HG03095 (cell line): ENCODE measurements around the gene RNF186.
"Not testable (repeated sequence)": the region's sequence is repeated elsewhere in the genome, so short reads cannot be mapped to it uniquely, and the experiment has no call there.

ENCODE experiments used
- ATAC-seq: cut with Tn5 transposase; IDR thresholded peaks from one replicate; pipeline ENCODE4 v1.9.1; 2021; ENCODE audit warnings: moderate library complexity; ENCODE audit not compliant: unreplicated experiment

Gene RNF186

GRCh38 chr1:19797827-19798226, 17.3 kb downstream of the RNF186 start:
- no peak for ATAC-seq

GRCh38 chr1:19794583-19794982, 20.5 kb downstream of the RNF186 start:
- ATAC-seq: no peak

GRCh38 chr1:19793360-19794046, 21.6 kb downstream of the RNF186 start:
- no peak for ATAC-seq

- no peak for ATAC-seq
Observed at GRCh38 chr1:19792237-19793002, 22.7 kb downstream of the RNF186 start.

- not testable (repeated sequence) for ATAC-seq
Observed at GRCh38 chr1:19790061-19790975, 24.8 kb downstream of the RNF186 start.

- ATAC-seq: no peak
Observed at GRCh38 chr1:19786988-19787423, 28.1 kb downstream of the RNF186 start.

GRCh38 chr1:19785660-19786059, 29.4 kb downstream of the RNF186 start:
- no peak for ATAC-seq

GRCh38 chr1:19780267-19780877, 34.7 kb downstream of the RNF186 start:
- no peak for ATAC-seq

- no peak for ATAC-seq
Observed at GRCh38 chr1:19776933-19777332, 38.1 kb downstream of the RNF186 start.

GRCh38 chr1:19776287-19776686, 38.8 kb downstream of the RNF186 start:
- no peak for ATAC-seq

- ATAC-seq: no peak
Observed at GRCh38 chr1:19775831-19776230, 39.3 kb downstream of the RNF186 start.

GRCh38 chr1:19775317-19775716, 39.8 kb downstream of the RNF186 start:
- ATAC-seq: no peak

- no peak for ATAC-seq
Observed at GRCh38 chr1:19774180-19774785, 40.8 kb downstream of the RNF186 start.

GRCh38 chr1:19773485-19773884, 41.6 kb downstream of the RNF186 start:
- no peak for ATAC-seq

GRCh38 chr1:19772053-19772452, 43.0 kb downstream of the RNF186 start:
- ATAC-seq: no peak

- no peak for ATAC-seq
Observed at GRCh38 chr1:19771350-19771749, 43.7 kb downstream of the RNF186 start.

GRCh38 chr1:19770436-19771190, 44.5 kb downstream of the RNF186 start:
- no peak for ATAC-seq

- no peak for ATAC-seq
Observed at GRCh38 chr1:19769211-19769932, 45.7 kb downstream of the RNF186 start.
